Mucosa of rectum (tissue), 2 donors: ENCODE results near the gene ZNF780B.

Experiments
- H3K27ac ChIP-seq, 2 donors: one replicate each; pipeline ENCODE4 v1.7.0; 2013; ENCODE audit warnings: inconsistent platforms in 2 of 2, low read depth in 2 of 2, low read length in 2 of 2
- H3K27me3 ChIP-seq, 2 donors: one replicate each; pipeline ENCODE4 v1.7.0; 2013; ENCODE audit warnings: low read length in 2 of 2; ENCODE audit not compliant: control insufficient read depth in 2 of 2, insufficient read depth in 2 of 2
- H3K36me3 ChIP-seq, 2 donors: one replicate each; pipeline ENCODE4 v1.7.0; 2013; ENCODE audit warnings: low read length in 2 of 2; ENCODE audit not compliant: control insufficient read depth in 2 of 2, insufficient read depth in 2 of 2
- H3K4me1 ChIP-seq, 2 donors: one replicate each; pipeline ENCODE4 v1.7.0; 2013; ENCODE audit warnings: low read length in 2 of 2, mild to moderate bottlenecking in 1 of 2; ENCODE audit not compliant: control insufficient read depth in 2 of 2, insufficient read depth in 2 of 2
- H3K4me3 ChIP-seq, 2 donors: one replicate each; pipeline ENCODE4 v1.7.0; 2013; ENCODE audit warnings: low read length in 2 of 2
- H3K9ac ChIP-seq, 2 donors: one replicate each; pipeline ENCODE4 v1.7.0; 2013; ENCODE audit warnings: low read length in 2 of 2, low read depth in 1 of 2, mild to moderate bottlenecking in 1 of 2
- H3K9me3 ChIP-seq, 2 donors: one replicate each; pipeline ENCODE4 v1.7.0; 2013; ENCODE audit warnings: low read length in 2 of 2; ENCODE audit not compliant: control insufficient read depth in 2 of 2
- donor health status: healthy.
- donor health status: Normal muscosa, but diverticular disease.

The ZNF780B gene

DNA sequence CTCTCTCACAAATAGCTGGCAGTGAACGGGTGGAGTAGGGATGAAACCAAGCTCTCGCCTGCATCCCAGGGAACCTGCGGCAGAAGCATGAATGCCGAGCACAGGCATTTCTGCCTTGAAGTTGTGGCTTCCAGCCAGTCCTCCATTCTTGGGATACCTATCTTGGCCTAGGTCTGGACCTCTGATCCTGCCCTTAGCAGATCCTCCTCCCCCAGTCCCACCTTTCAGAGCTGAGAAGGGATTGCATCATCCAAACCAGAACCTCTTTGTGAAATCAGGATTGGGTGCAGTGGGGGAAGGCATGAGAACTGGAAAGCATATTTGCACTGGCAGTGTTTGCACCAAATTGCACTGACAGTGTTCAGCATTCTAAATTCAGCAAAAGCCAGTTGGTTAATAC is 28.9 kb upstream of the ZNF780B start:
- no peaks in the 10 kb centered on the region for H3K27me3 ChIP-seq

GRCh38 chr19:40081411-40081810 is 25.4 kb upstream of the ZNF780B start:
- no peaks in the 10 kb centered on the region for H3K4me1 ChIP-seq
- peaks cover 39 to 49% of the 10 kb centered on the region in 2 donors for H3K36me3 ChIP-seq
- H3K4me3 ChIP-seq = no peak overlapping the region
- no peaks in the 10 kb centered on the region for H3K27me3 ChIP-seq
- no peak overlapping the region for H3K27ac ChIP-seq
- H3K9me3 ChIP-seq = peaks cover 0 to 3% of the 10 kb centered on the region in 2 donors
- no peak overlapping the region for H3K9ac ChIP-seq

More for the DNA sequence above, 28.9 kb upstream of the ZNF780B start:
- H3K4me1 ChIP-seq = peaks cover 2 to 4% of the 10 kb centered on the region in 2 donors
- H3K9me3 ChIP-seq = no peaks in the 10 kb centered on the region
- peaks cover 16 to 29% of the 10 kb centered on the region in 2 donors for H3K36me3 ChIP-seq
- no peak overlapping the region for H3K27ac ChIP-seq
- no peak overlapping the region for H3K4me3 ChIP-seq
- H3K9ac ChIP-seq = no peak overlapping the region

DNA sequence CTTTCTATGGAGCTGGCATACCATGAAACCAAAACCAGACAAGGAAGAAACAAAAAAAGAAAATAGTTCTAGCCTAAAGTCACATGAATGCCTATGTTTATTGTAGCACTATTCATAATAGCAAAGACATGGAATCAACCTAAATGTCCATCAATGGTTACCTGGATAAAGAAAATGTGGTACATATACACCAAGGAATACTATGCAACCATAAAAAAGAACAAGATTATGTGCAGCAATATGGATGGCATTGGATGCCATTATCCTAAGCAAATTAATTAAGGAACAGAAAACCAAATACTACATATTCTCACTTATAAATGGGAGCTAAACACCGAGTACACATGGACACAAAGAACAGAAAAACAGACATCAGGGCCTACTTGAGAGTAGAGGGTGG is 24.3 kb upstream of the ZNF780B start:
- H3K4me1 ChIP-seq = no peaks in the 10 kb centered on the region
- peaks cover 0 to 4% of the 10 kb centered on the region in 2 donors for H3K9me3 ChIP-seq
- H3K9ac ChIP-seq = no peak overlapping the region
- H3K4me3 ChIP-seq = no peak overlapping the region
- H3K27ac ChIP-seq = no peak overlapping the region
- no peaks in the 10 kb centered on the region for H3K27me3 ChIP-seq
- peaks cover 50 to 60% of the 10 kb centered on the region in 2 donors for H3K36me3 ChIP-seq

- no peaks in the 10 kb centered on the region for H3K4me1 ChIP-seq
- H3K4me3 ChIP-seq = no peak overlapping the region
- no peak overlapping the region for H3K27ac ChIP-seq
- H3K9me3 ChIP-seq = peaks cover 9 to 13% of the 10 kb centered on the region in 2 donors
- H3K27me3 ChIP-seq = no peaks in the 10 kb centered on the region
- no peak overlapping the region for H3K9ac ChIP-seq
- H3K36me3 ChIP-seq = peaks cover 60 to 71% of the 10 kb centered on the region in 2 donors
Measured at GRCh38 chr19:40078377-40078776, 22.3 kb upstream of the ZNF780B start.

DNA sequence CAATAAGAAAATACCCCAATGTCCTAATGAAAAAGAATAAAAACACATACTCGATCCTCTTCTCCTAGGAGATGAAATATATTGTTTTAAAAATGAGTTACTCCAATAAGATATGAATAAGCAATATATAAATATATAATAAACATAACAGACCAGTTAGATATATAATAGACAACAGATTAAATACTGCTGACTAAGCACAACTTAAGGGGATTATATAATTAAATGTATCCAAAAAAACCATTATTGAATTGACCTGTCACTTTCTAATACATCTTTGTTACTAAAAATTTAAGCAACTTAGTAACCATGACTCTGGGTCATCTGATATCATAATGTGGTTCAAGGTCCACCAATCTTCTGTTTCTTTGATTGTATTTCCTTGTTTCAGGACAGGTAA is 14.0 kb upstream of the ZNF780B start:
- Histone ChIP-seq H3K27me3 (no peaks in the 10 kb centered on the region), H3K4me3 (no peak overlapping the region), H3K4me1 (no peaks in the 10 kb centered on the region), H3K27ac (no peak overlapping the region), H3K9me3 (peaks cover 8 to 9% of the 10 kb centered on the region in 2 donors), H3K36me3 (peaks cover 13 to 15% of the 10 kb centered on the region in 2 donors), H3K9ac (no peak overlapping the region)

DNA sequence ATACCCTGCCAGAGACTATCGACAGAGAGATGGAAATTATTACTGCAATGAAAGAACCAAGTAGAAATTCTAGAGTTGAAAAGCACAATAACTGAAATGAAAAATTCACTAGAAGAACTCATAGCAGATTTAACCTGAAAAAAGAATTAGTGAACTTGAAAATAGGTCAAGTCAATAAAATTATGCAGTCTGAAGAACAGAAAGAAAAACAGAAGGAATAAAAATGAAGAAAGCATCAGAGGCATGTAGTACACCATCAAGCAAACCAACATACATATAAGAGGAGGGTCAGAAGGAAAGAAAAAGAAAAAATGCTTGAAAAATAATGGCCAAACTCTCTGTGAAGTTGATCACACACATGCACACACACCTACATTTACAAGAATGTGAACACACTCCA is 3.6 kb upstream of the ZNF780B start:
- Histone ChIP-seq H3K27ac (no peak overlapping the region), H3K36me3 (no peaks in the 10 kb centered on the region)

GRCh38 chr19:40057166-40057565 is 1.1 kb upstream of the ZNF780B start:
- Histone ChIP-seq H3K27me3 (no peaks in the 10 kb centered on the region), H3K9ac (no peak overlapping the region), H3K4me1 (peaks cover 3 to 7% of the 10 kb centered on the region in 2 donors), H3K4me3 (no peak overlapping the region), H3K9me3 (peaks cover 3 to 6% of the 10 kb centered on the region in 2 donors), H3K27ac (no peak overlapping the region), H3K36me3 (no peaks in the 10 kb centered on the region)

More for the DNA sequence above, 3.6 kb upstream of the ZNF780B start:
- no peaks in the 10 kb centered on the region for H3K27me3 ChIP-seq
- no peak overlapping the region for H3K4me3 ChIP-seq
- H3K9me3 ChIP-seq = peaks cover 3 to 6% of the 10 kb centered on the region in 2 donors
- H3K4me1 ChIP-seq = peaks cover 2 to 7% of the 10 kb centered on the region in 2 donors
- H3K9ac ChIP-seq = no peak overlapping the region

DNA sequence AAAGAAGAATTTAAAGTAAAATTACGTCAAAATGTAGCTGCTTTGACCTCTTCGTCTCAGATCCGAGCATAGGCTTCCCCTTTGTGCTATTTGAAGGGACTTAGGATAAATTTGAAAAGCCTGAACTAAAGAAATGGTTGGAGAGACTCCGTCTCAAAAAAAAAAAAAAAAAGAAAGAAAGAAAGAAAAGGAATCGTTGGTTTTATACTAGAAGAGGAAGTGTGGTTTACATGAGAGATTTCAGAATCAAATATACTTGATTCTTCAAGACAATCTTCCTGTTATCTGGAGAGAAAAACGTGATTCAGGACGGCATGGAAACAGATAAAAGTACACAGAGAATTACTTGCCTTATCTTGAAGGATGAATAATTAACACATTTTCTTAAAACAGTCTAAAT is 474 bp upstream of the ZNF780B start:
- peak overlapping the region; percentile 64 to 89 for H3K9ac ChIP-seq
- H3K4me1 ChIP-seq = peaks cover 3 to 7% of the 10 kb centered on the region in 2 donors

GRCh38 chr19:40055049-40055448 is 982 bp downstream of the ZNF780B start:
- H3K27ac ChIP-seq = no peak overlapping the region
- peak overlapping the region in 1 of 2 donors; percentile 64 for H3K9ac ChIP-seq
- H3K4me3 ChIP-seq = peak overlapping the region; percentile 85 to 97

More for the DNA sequence above, 474 bp upstream of the ZNF780B start:
- no peak overlapping the region for H3K27ac ChIP-seq
- H3K9me3 ChIP-seq = peaks cover 3 to 8% of the 10 kb centered on the region in 2 donors
- H3K36me3 ChIP-seq = no peaks in the 10 kb centered on the region
- H3K27me3 ChIP-seq = no peaks in the 10 kb centered on the region
- peak overlapping the region; percentile 85 to 97 for H3K4me3 ChIP-seq

GRCh38 chr19:40054632-40055031 is 1.4 kb downstream of the ZNF780B start:
- Histone ChIP-seq H3K36me3 (peaks cover 0 to 6% of the 10 kb centered on the region in 2 donors), H3K27ac (no peak overlapping the region), H3K9ac (no peak overlapping the region), H3K27me3 (no peaks in the 10 kb centered on the region), H3K4me1 (peaks cover 3 to 7% of the 10 kb centered on the region in 2 donors), H3K4me3 (peak overlapping the region; percentile 85 to 97), H3K9me3 (peaks cover 0 to 5% of the 10 kb centered on the region in 2 donors)

More at GRCh38 chr19:40055049-40055448, 982 bp downstream of the ZNF780B start:
- H3K9me3 ChIP-seq = peaks cover 3 to 9% of the 10 kb centered on the region in 2 donors
- no peaks in the 10 kb centered on the region for H3K27me3 ChIP-seq
- peaks cover 3 to 7% of the 10 kb centered on the region in 2 donors for H3K4me1 ChIP-seq
- H3K36me3 ChIP-seq = peaks cover 0 to 5% of the 10 kb centered on the region in 2 donors
